Transverse colon (tissue), 4 donors: Measurements from ENCODE around the gene C2orf78. TPM values are rescaled to one million over a fixed set of nuclear protein-coding genes. Genes with fewer than 3 reads are reported as not detected.

Experiments
- DNase-seq: peaks from one replicate; pipeline ENCODE4 v3.0.0-alpha.2; 2019
- H3K27ac ChIP-seq, 4 donors: fragments of 200-600 bp; sonication (generic); 2 replicates each; pipeline ENCODE4 v1.5.1; 2016 to 2018; ENCODE audit warnings: inconsistent platforms in 4 of 4
- H3K27me3 ChIP-seq: fragments of 200-600 bp; sonication (generic); 2 replicates; pipeline ENCODE4 v1.5.1; 2017; ENCODE audit warnings: inconsistent platforms
- H3K36me3 ChIP-seq, 4 donors: fragments of 200-600 bp; sonication (generic); 2 replicates each; pipeline ENCODE4 v1.5.1; 2017 to 2019; ENCODE audit warnings: inconsistent platforms in 4 of 4
- H3K4me1 ChIP-seq, 4 donors: fragments of 200-600 bp; sonication (generic); 2 replicates each; pipeline ENCODE4 v1.5.1; 2017 to 2020; ENCODE audit warnings: inconsistent platforms in 4 of 4
- H3K4me3 ChIP-seq, 4 donors: fragments of 200-600 bp; sonication (generic); 1 replicate in 1 of 4; 2 replicates in 3 of 4; pipeline versions ENCODE4 v1.5.1 to v1.6.1; 2017 to 2019; ENCODE audit warnings: inconsistent platforms in 4 of 4
- H3K9me3 ChIP-seq, 2 donors: fragments of 200-600 bp; sonication (generic); 2 replicates each; pipeline ENCODE4 v1.5.1; 2017 to 2019; ENCODE audit warnings: inconsistent platforms in 2 of 2
- EP300 ChIP-seq: sonication (generic); formaldehyde crosslinking; IDR thresholded peaks from one replicate; pipeline ENCODE4 v1.6.1; 2017; ENCODE audit warnings: antibody characterized with exemption, low read depth
- POLR2A ChIP-seq: fragments of 450-650 bp; IDR thresholded peaks from one replicate; pipeline ENCODE4 v1.6.1; 2016; ENCODE audit warnings: antibody characterized with exemption, mild to moderate bottlenecking, moderate library complexity
- POLR2AphosphoS5 ChIP-seq, 3 donors: sonication (generic); formaldehyde crosslinking; IDR thresholded peaks; one replicate each; pipeline ENCODE4 v1.6.1; 2016; ENCODE audit warnings: antibody characterized with exemption in 3 of 3
- WGBS, 2 donors: methylation state at CpG; one replicate each; pipeline ENCODE4 v1.1.5; 2018; ENCODE audit warnings: low coverage in 1 of 2; 5-methylcytosine and 5-hydroxymethylcytosine counted together
- in situ Hi-C, 4 donors: fragments of 200-750 bp; cut with MboI; loops; one replicate each; pipeline versions ENCODE4 v1.15.0 to v1.15.1; 2017; ENCODE audit warnings: low sequenced_read_pairs in 3 of 4, low pct_ligation_motif_present in 1 of 4, low pct_unique_long_range_greater_than_20kb in 1 of 4
- intact Hi-C: fragments of 100-400 bp; cut with DNase I; formaldehyde crosslinking; loops from one replicate; pipeline ENCODE4 v1.15.1; 2023; ENCODE audit warnings: low total_unique reads
- total RNA-seq, 4 donors: library from RNA; depleted of rRNA; stranded (reverse); fragments of >200 nt; gene quantifications; one replicate each; pipeline ENCODE4 v1.1.0, GENCODE V29; 2016
- TF ChIP-seq, protein P1 (sequence below), 5 experiments: fragments of 200-600 bp in 3 of 5; fragments of 450-650 bp in 2 of 5; sonication (generic) in 3 of 5; IDR thresholded peaks; 1 replicate in 2 of 5; 2 replicates in 3 of 5; pipeline ENCODE4 v1.5.1; 2016 to 2017; ENCODE audit warnings: antibody characterized with exemption in 5 of 5, inconsistent platforms in 3 of 5, mild to moderate bottlenecking in 2 of 5, moderate library complexity in 1 of 5

Gene C2orf78
- total RNA-seq, 4 donors from 2014 or later = not detected

DNA sequence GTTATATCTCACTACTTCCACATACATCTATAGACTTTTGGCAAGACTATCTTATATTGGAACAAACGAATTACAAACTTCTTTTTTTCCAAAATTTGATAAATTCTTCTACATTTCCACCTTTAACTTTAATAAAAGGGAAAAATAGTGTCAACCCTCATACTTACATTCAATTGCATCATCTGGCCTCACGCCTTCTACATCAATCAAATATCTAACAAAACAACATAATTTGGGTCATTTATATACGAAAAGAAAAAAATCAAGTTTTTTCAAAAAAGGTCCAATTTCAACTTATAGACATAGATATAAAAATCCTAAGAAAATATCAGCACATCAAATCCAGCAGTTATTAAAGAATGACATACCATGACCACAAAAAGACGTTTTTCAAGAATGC lies 17.0 kb upstream of the C2orf78 start:
- Histone ChIP-seq H3K27ac (no peak overlapping the region), H3K27me3 (no peaks in the 10 kb centered on the region), H3K4me3 (no peak overlapping the region), H3K36me3 (peaks cover 0 to 68% (median 25%) of the 10 kb centered on the region in 4 donors), H3K4me1 (no peaks in the 10 kb centered on the region), H3K9me3 (no peaks in the 10 kb centered on the region)
- in situ Hi-C loops (no loop called here), intact Hi-C loops (no loop called here)
- DNase-seq = no peak
- TF ChIP-seq, protein P1, sequence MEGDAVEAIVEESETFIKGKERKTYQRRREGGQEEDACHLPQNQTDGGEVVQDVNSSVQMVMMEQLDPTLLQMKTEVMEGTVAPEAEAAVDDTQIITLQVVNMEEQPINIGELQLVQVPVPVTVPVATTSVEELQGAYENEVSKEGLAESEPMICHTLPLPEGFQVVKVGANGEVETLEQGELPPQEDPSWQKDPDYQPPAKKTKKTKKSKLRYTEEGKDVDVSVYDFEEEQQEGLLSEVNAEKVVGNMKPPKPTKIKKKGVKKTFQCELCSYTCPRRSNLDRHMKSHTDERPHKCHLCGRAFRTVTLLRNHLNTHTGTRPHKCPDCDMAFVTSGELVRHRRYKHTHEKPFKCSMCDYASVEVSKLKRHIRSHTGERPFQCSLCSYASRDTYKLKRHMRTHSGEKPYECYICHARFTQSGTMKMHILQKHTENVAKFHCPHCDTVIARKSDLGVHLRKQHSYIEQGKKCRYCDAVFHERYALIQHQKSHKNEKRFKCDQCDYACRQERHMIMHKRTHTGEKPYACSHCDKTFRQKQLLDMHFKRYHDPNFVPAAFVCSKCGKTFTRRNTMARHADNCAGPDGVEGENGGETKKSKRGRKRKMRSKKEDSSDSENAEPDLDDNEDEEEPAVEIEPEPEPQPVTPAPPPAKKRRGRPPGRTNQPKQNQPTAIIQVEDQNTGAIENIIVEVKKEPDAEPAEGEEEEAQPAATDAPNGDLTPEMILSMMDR (IDR thresholded peaks at IDR 0.05) = no peak
- no peak for TF ChIP-seq POLR2A
- WGBS, 2 donors = 92 to 96% methylated on average over 4 of the region's 4 CpGs

DNA sequence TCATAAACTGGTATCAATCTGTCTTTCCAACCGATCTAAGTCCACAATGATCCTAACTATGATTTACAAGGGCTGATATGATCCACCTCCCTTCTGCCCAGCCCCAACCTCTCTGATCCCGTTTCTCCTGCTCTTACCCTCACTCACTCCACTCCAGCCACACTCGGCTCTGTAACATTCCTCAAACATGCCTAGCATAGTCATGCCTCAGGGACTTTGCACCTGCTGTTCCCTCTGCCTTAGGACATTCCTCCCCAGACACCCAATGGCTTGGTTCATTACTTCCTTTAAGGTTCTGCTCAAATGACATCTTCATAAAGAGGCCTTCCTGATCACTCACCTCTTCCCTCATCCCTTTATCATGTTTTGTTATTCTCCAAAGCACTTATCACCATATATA lies 13.3 kb upstream of the C2orf78 start:
- Histone ChIP-seq H3K27me3 (no peaks in the 10 kb centered on the region), H3K36me3 (peaks cover 0 to 73% (median 29%) of the 10 kb centered on the region in 4 donors), H3K9me3 (no peaks in the 10 kb centered on the region), H3K4me1 (no peaks in the 10 kb centered on the region), H3K4me3 (no peak overlapping the region), H3K27ac (no peak overlapping the region)
- intact Hi-C loops = no loop called here
- TF ChIP-seq, protein P1 (IDR thresholded peaks at IDR 0.05) = no peak
- TF ChIP-seq POLR2A (no peak), EP300 (no peak), POLR2AphosphoS5 (IDR thresholded peaks at IDR 0.05) (no peak)
- in situ Hi-C loops = no loop called here
- 93 to 97% methylated on average over 3 of the region's 3 CpGs for WGBS, 2 donors
- no peak for DNase-seq

DNA sequence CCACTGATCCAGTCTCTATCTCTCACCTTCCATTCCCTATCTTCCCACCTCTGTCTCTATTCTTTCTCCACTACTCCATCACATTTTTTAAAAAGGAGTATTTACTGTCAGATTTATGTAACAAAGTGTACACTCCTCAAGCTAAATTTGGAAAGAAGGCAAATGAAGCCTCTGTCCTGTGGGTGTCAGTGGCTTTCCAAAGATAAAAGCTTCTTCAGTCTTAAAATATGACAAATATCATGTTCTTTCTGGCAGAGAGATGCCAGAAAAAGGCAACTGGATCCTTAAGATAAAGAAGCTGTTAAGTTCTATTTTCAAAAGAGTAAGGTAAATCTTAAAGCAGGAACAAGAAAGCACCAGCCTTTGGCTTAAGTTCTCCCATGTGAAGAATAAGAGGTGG lies 11.2 kb upstream of the C2orf78 start:
- TF ChIP-seq, protein P1 (IDR thresholded peaks at IDR 0.05) = no peak
- intact Hi-C loops = no loop called here
- in situ Hi-C loops = no loop called here
- Histone ChIP-seq H3K27me3 (no peaks in the 10 kb centered on the region), H3K4me1 (peaks cover 0 to 4% (median 0%) of the 10 kb centered on the region in 4 donors), H3K27ac (no peak overlapping the region), H3K4me3 (no peak overlapping the region), H3K9me3 (no peaks in the 10 kb centered on the region), H3K36me3 (peaks cover 0 to 71% (median 28%) of the 10 kb centered on the region in 4 donors)
- no peak for DNase-seq

DNA sequence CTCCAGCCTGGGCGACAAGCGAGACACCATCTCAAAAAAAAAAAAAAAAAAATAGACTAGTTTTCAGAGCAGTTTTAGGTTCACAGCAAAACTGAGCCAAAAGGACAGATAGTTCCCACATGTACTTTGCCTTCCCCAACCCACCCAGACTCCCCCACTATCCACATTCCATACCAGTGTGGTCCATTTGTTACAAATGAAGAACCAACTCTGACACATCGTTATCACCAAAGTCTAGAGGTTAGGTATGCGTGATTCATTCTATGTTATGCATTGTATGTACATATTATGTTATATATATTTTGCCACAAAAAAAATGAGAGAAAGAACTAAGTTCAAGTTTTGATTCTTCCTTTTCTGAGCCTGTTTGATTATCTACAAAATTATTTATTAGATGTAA lies 7.6 kb upstream of the C2orf78 start:
- TF ChIP-seq POLR2AphosphoS5 (IDR thresholded peaks at IDR 0.05) (no peak), POLR2A (no peak), EP300 (no peak)
- TF ChIP-seq, protein P1 (IDR thresholded peaks at IDR 0.05) = no peak
- intact Hi-C loops (no loop called here), in situ Hi-C loops (loop anchor here in 1 of 4 donors (25.0 kb wide), 1 partner anchor 89 kb away; no protein-coding TSS in a partner anchor)
- no peak overlapping the region for H3K27ac ChIP-seq
- DNase-seq = no peak
- peaks cover 0 to 49% (median 18%) of the 10 kb centered on the region in 4 donors for H3K36me3 ChIP-seq
- no peaks in the 10 kb centered on the region for H3K9me3 ChIP-seq
- peaks cover 5 to 23% (median 14%) of the 10 kb centered on the region in 4 donors for H3K4me1 ChIP-seq
- WGBS, 2 donors = 94 to 96% methylated on average over 2 to 4 of the region's 4 CpGs
- no peaks in the 10 kb centered on the region for H3K27me3 ChIP-seq
- H3K4me3 ChIP-seq = no peak overlapping the region
